Endothelial cell of umbilical vein (primary cell): Measurements from ENCODE around the gene USP16. TPM values are rescaled to one million over a fixed set of nuclear protein-coding genes. Genes with fewer than 3 reads are reported as not detected.

ENCODE experiments used
- BruUV-seq: library from RNA; stranded (reverse); fragments of 400-500 nt; replicated peaks from 2 replicates; lab custom pipeline; 2021; lab: Mats Ljungman, UMichigan
- CTCF ChIA-PET: fragments of 300-600, 350-600 bp; sonication (Branson Sonifier 250); formaldehyde crosslinking; loops from one replicate; lab custom pipeline; 2021; ENCODE audit warnings: antibody characterized with exemption, inconsistent platforms; lab: Charles Lee
- POLR2A ChIA-PET: fragments of 300-600, 350-600 bp; sonication (Branson Sonifier 250); formaldehyde crosslinking; loops from one replicate; lab custom pipeline; 2021; ENCODE audit warnings: antibody characterized with exemption, inconsistent platforms; lab: Charles Lee
- DNase-seq: peaks from one replicate; pipeline ENCODE4 v3.0.0-alpha.2; 2011; ENCODE audit warnings: low read depth, low spot score
- FAIRE-seq: peaks from 2 replicates; lab custom pipeline; 2011; peaks lifted over from hg19 to GRCh38; lab: Jason Lieb, UNC
- H2AFZ ChIP-seq: 2 replicates; pipeline ENCODE4 v1.6.0; 2012; ENCODE audit warnings: low read depth, low read length, control low read depth, inconsistent platforms
- H3K27ac ChIP-seq: 2 replicates; pipeline ENCODE4 v1.5.1; 2011; ENCODE audit warnings: low read depth, mild to moderate bottlenecking, control low read depth, low read length, moderate library complexity; ENCODE audit not compliant: insufficient read depth
- H3K27me3 ChIP-seq, 2 experiments: 2 replicates each; pipeline versions ENCODE4 v1.6.0 to v1.6.1; 2011; ENCODE audit warnings: low read length in 2 of 2, mixed read lengths in 1 of 2; ENCODE audit not compliant: control insufficient read depth in 2 of 2, insufficient read depth in 2 of 2
- H3K36me3 ChIP-seq, 2 experiments: 2 replicates in 1 of 2; 3 replicates in 1 of 2; pipeline ENCODE4 v1.5.1; 2011; ENCODE audit warnings: low read length in 2 of 2, mild to moderate bottlenecking in 1 of 2, moderate library complexity in 1 of 2; ENCODE audit not compliant: control insufficient read depth in 2 of 2, insufficient read depth in 2 of 2; ENCODE audit errors: extremely low read depth in 1 of 2
- H3K4me1 ChIP-seq: 3 replicates; pipeline ENCODE4 v1.5.1; 2011; ENCODE audit warnings: mild to moderate bottlenecking, low read length; ENCODE audit not compliant: control insufficient read depth, insufficient read depth; ENCODE audit errors: extremely low read depth
- H3K4me2 ChIP-seq: 2 replicates; pipeline ENCODE4 v1.6.1; 2011; ENCODE audit warnings: low read length, control low read depth, mixed read lengths; ENCODE audit not compliant: insufficient read depth
- H3K4me3 ChIP-seq, 3 experiments: fragments of 200-600 bp in 1 of 3; sonication (generic), shearing (Covaris generic) in 1 of 3; replicated peaks in 1 of 3; 2 replicates each; pipeline ENCODE4 v1.5.1; 2011 to 2016; ENCODE audit warnings: control low read depth in 3 of 3, low read length in 3 of 3, mild to moderate bottlenecking in 2 of 3, inconsistent platforms in 1 of 3, low read depth in 1 of 3, moderate library complexity in 1 of 3; ENCODE audit not compliant: insufficient read depth in 1 of 3
- H3K79me2 ChIP-seq: 2 replicates; pipeline ENCODE4 v1.6.0; 2012; ENCODE audit warnings: low read length, inconsistent platforms; ENCODE audit not compliant: control insufficient read depth, insufficient read depth
- H3K9ac ChIP-seq: replicated peaks from 2 replicates; pipeline ENCODE3; 2011; ENCODE audit warnings: low read length, control low read depth; ENCODE audit not compliant: insufficient read depth; ENCODE audit errors: extremely low read depth
- H3K9me1 ChIP-seq: replicated peaks from 3 replicates; pipeline ENCODE4 v1.6.0; 2011; ENCODE audit warnings: mild to moderate bottlenecking, low read length; ENCODE audit not compliant: control insufficient read depth, insufficient read depth; ENCODE audit errors: extremely low read depth
- H3K9me3 ChIP-seq: replicated peaks from 2 replicates; pipeline ENCODE4 v1.5.1; 2012; ENCODE audit warnings: low read length, inconsistent platforms; ENCODE audit not compliant: control insufficient read depth, insufficient read depth
- H4K20me1 ChIP-seq: replicated peaks from 2 replicates; pipeline ENCODE3; 2011; ENCODE audit warnings: mild to moderate bottlenecking, low read length; ENCODE audit not compliant: control insufficient read depth, insufficient read depth; ENCODE audit errors: extremely low read depth
- CTCF ChIP-seq, 2 donors: IDR thresholded peaks; 1 replicate in 1 of 2; 2 replicates in 1 of 2; pipeline ENCODE4 v1.5.1; 2011; ENCODE audit warnings: low read length in 2 of 2, mild to moderate bottlenecking in 2 of 2, moderate library complexity in 2 of 2, control low read depth in 1 of 2, inconsistent platforms in 1 of 2, low read depth in 1 of 2; ENCODE audit not compliant: insufficient read depth in 1 of 2; ENCODE audit errors: extremely low read depth in 1 of 2
- EZH2 ChIP-seq: IDR thresholded peaks from 2 replicates; pipeline ENCODE4 v1.6.1; 2012; ENCODE audit warnings: borderline replicate concordance, low read depth, mild to moderate bottlenecking, moderate library complexity, low read length, inconsistent platforms; ENCODE audit not compliant: severe bottlenecking
- FOS ChIP-seq: IDR thresholded peaks from 2 replicates; pipeline ENCODE4 v1.6.1; 2011; ENCODE audit warnings: mild to moderate bottlenecking, low read length, moderate library complexity, borderline replicate concordance; ENCODE audit not compliant: insufficient read depth
- GATA2 ChIP-seq: IDR thresholded peaks from 2 replicates; pipeline ENCODE4 v1.7.0; 2011; ENCODE audit warnings: low read depth, mild to moderate bottlenecking, moderate library complexity, mixed read lengths, low read length; ENCODE audit not compliant: insufficient read length, insufficient read depth
- JUN ChIP-seq: IDR thresholded peaks from 2 replicates; pipeline ENCODE4 v1.6.1; 2011; ENCODE audit warnings: borderline replicate concordance, low read depth; ENCODE audit not compliant: insufficient read length, insufficient read depth
- MYC ChIP-seq: IDR thresholded peaks from one replicate; pipeline ENCODE4 v1.6.1; 2011; ENCODE audit warnings: mild to moderate bottlenecking, low read depth, low read length
- POLR2A ChIP-seq: IDR thresholded peaks from 2 replicates; pipeline ENCODE4 v1.6.1; 2012; ENCODE audit warnings: low read depth, mild to moderate bottlenecking, control low read depth, low read length
- POLR2AphosphoS5 ChIP-seq: IDR thresholded peaks from 2 replicates; pipeline ENCODE4 v1.6.1; 2012; ENCODE audit warnings: low read depth, mild to moderate bottlenecking, control low read depth, low read length, moderate library complexity; ENCODE audit not compliant: insufficient read depth
- dilution Hi-C: fragments of 300-500 bp; cut with MboI; formaldehyde crosslinking; loops from one replicate; pipeline ENCODE4 v1.15.0; 2019; ENCODE audit warnings: low sequenced_read_pairs; ENCODE audit not compliant: extremely low pct_ligation_motif_present
- intact Hi-C: fragments of 100-400 bp; cut with micrococcal nuclease; formaldehyde crosslinking; loops from one replicate; pipeline ENCODE4 v1.10.0; 2022
- polyA plus RNA-seq, 4 experiments: library from polyadenylated mRNA; depleted of rRNA in 3 of 4; stranded (reverse) in 3 of 4; unstranded in 1 of 4; fragments of >200 nt; gene quantifications; 2 replicates each; pipeline versions ENCODE4 v1.2.1 to v1.2.3, GENCODE V29; 2011 to 2012; ENCODE audit warnings: missing spikeins in 1 of 4
- total RNA-seq: library from RNA; stranded (reverse); gene quantifications from 2 replicates; pipeline ENCODE4 v1.2.3, GENCODE V29; 2021
- TF ChIP-seq, protein P1 (sequence below): IDR thresholded peaks from 2 replicates; pipeline ENCODE4 v1.6.1; 2011; ENCODE audit not compliant: insufficient read depth, insufficient read length

The USP16 gene
- total and polyA plus RNA-seq, 2 donors (not counting 3 experiments of a cell fraction or from before 2014, with no cell fraction given): 5.9 to 31.3 TPM

DNA sequence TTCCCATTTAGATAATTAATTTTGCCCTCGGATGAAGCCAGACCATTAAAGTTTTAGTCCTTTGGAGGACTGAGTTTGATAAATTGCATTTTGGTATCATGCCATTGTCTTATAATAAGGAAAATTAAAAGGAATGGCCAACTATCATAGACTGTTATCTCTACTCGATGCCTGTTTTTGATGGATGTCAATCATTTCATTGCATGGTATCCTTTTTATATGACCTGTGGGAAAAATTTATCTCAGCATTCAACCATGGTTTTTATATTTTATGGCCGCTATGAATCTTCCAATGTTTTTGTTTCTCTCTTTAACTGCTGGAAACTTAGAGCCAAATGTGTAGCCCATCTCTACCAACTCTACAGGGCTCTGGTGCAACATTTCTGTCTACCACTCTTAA lies 58.8 kb downstream of the USP16 start:
- H3K36me3 ChIP-seq: peaks cover 0 to 2% of the 10 kb centered on the region in 2 experiments
- H3K79me2 ChIP-seq: no peaks in the 10 kb centered on the region
- ChIA-PET CTCF (no interaction called here), POLR2A (no interaction called here)
- no peak overlapping the region for H3K9ac ChIP-seq
- no peaks in the 10 kb centered on the region for H3K27me3 ChIP-seq
- TF ChIP-seq POLR2A: no peak
- TF ChIP-seq POLR2AphosphoS5: no peak
- peaks cover 15% of the 10 kb centered on the region for H3K4me1 ChIP-seq
- H3K27ac ChIP-seq: no peak overlapping the region
- dilution Hi-C loops: no loop called here
- H3K9me1 ChIP-seq: no peaks in the 10 kb centered on the region
- no peak for FAIRE-seq
- BruUV-seq: no TSS peak
- H4K20me1 ChIP-seq: no peaks in the 10 kb centered on the region
- H3K4me2 ChIP-seq: no peak overlapping the region
- H3K9me3 ChIP-seq: no peaks in the 10 kb centered on the region
- H2AFZ ChIP-seq: no peak overlapping the region
- DNase-seq: no peak
- intact Hi-C loops: no loop called here
- H3K4me3 ChIP-seq: no peak overlapping the region

- Histone ChIP-seq H4K20me1 (no peaks in the 10 kb centered on the region), H3K9me3 (no peaks in the 10 kb centered on the region), H3K9me1 (no peaks in the 10 kb centered on the region), H3K4me3 (no peak overlapping the region), H3K79me2 (no peaks in the 10 kb centered on the region), H2AFZ (no peak overlapping the region), H3K4me1 (peaks cover 6% of the 10 kb centered on the region), H3K27me3 (no peaks in the 10 kb centered on the region), H3K27ac (no peak overlapping the region), H3K9ac (no peak overlapping the region), H3K4me2 (no peak overlapping the region), H3K36me3 (peaks cover 0 to 2% of the 10 kb centered on the region in 2 experiments)
- FAIRE-seq (no peak), DNase-seq (no peak)
- ChIA-PET POLR2A (no interaction called here), CTCF (no interaction called here)
- BruUV-seq: no TSS peak
- TF ChIP-seq POLR2A (no peak), MYC (no peak), GATA2 (no peak), POLR2AphosphoS5 (no peak), JUN (no peak), EZH2 (no peak), FOS (no peak), CTCF (IDR thresholded peaks at IDR 0.05; ENCODE audit: extremely low read depth in 1 of 2, insufficient read depth in 1 of 2, low read depth in 1 of 2, low read length in 2 of 2) (no peak)
- TF ChIP-seq, protein P1, sequence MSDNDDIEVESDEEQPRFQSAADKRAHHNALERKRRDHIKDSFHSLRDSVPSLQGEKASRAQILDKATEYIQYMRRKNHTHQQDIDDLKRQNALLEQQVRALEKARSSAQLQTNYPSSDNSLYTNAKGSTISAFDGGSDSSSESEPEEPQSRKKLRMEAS: no peak
- intact Hi-C loops (no loop called here), dilution Hi-C loops (no loop called here)
These were observed 59.9 kb downstream of the USP16 start for GRCh38 chr21:29084372-29084771.
